Fibroblast of mammary gland (primary cell): Measurements from ENCODE around the gene CALR3.
"Not testable (repeated sequence)": the region's sequence is repeated elsewhere in the genome, so short reads cannot be mapped to it uniquely, and the experiment has no call there.

ENCODE experiments used
- DNase-seq: peaks from one replicate; pipeline ENCODE4 v3.0.0-alpha.2; 2010; ENCODE audit warnings: low read depth
- H3K4me3 ChIP-seq: 2 replicates; pipeline ENCODE4 v1.5.1; 2011; ENCODE audit warnings: low read depth, mild to moderate bottlenecking, low read length, moderate library complexity; ENCODE audit not compliant: control insufficient read depth
- CTCF ChIP-seq: conservative IDR thresholded peaks from 2 replicates; pipeline ENCODE4 v1.5.1; 2011; ENCODE audit warnings: low read depth, low read length, inconsistent platforms; ENCODE audit not compliant: control insufficient read depth, insufficient read depth

The CALR3 gene

GRCh38 chr19:16449330-16449961 lies 46.5 kb downstream of the CALR3 start:
- no peak for DNase-seq
- H3K4me3 ChIP-seq, result no peak overlapping the region
- no peak for TF ChIP-seq CTCF

DNA sequence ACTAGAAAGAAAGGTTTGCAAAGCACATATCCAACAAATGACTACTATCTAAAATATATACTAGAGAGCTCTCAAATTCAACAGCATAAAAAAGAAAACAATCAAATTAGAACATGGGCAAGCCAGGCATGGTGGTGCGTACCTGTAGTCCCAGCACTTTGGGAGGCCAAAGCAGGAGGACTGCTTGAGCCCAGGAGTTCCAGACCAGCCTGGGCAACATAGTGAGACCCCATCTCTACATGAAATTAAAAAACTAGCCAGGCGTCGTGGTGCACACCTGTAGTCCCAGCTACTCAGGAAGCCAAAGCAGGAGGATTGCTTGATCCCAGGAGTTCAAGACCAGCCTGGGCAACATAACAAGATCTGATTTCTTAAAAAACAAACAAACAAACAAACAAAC lies 47.1 kb downstream of the CALR3 start:
- DNase-seq, result not testable (repeated sequence)

DNA sequence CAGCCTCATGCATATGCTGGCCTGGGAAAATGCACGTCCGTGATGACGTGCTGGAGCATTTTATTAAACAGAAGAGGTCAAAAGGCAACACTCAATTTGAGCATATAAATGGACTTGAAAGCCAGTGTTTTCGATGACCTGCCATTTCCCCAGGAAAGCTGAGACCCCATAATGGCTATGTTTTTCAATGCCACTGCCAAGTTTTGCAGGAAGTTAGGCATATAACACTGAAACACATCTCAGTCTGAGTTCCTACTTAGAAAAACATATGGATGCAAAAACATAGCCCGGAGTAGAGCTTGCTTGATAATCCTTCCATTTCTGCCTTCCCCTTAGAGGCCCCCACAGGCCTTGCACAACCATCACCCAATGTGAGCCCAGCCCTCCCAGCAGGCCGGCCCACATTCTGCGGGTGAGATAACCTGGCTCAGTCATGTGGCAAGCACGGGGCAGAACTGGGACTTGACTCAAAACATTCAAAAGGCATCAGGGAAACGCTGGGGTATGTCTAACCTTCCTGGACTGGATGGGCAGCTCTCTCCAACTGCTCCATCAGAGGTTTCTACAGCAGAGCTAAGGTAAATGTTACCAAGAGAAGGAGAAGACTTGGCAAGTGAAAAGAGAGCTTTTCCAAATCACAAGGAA lies 49.1 kb downstream of the CALR3 start:
- H3K4me3 ChIP-seq, result no peak overlapping the region
- TF ChIP-seq CTCF, result no peak
- peak; percentile 78 for DNase-seq

More for the DNA sequence above, 47.1 kb downstream of the CALR3 start:
- not testable (repeated sequence) for H3K4me3 ChIP-seq

DNA sequence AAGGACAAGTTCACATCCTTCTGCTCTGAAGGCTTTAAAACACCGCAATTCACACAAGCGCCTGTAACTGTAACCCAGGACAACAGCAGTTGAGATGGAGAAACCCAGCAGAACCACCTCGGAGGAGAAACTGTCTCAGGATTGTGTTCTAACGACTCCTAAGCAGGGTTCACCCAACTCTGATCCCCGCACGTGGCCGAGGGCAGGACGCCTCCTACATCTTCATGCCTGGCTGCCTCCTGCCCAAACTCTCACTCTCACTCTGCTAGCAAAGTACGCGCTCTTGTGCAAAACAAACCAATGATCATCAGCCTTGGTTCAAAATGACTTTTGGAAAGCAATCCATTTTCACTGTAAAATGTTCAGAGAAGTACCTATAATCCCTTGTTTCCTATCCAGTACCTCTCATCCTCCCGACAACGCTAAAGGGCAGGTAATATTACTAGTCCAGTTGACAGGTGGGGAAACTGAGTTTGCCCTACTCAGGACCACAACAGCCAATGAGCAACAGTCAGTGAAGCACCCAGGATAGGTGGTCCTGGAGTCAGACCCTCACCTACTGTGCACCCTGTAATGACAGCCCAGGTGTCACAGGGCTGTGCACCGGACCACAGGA lies 49.8 kb downstream of the CALR3 start:
- no peak overlapping the region for H3K4me3 ChIP-seq
- no peak for DNase-seq
- no peak for TF ChIP-seq CTCF

GRCh38 chr19:16445238-16446107 lies 50.5 kb downstream of the CALR3 start:
- DNase-seq, result peak; percentile 78
- no peak for TF ChIP-seq CTCF
- no peak overlapping the region for H3K4me3 ChIP-seq

GRCh38 chr19:16444269-16444600 lies 51.7 kb downstream of the CALR3 start:
- no peak overlapping the region for H3K4me3 ChIP-seq
- no peak for DNase-seq
- TF ChIP-seq CTCF, result no peak
